Lower leg skin (tissue), 3 donors: Measurements from ENCODE around the gene C22orf39.

Experiments used
- POLR2A ChIP-seq, 2 donors: fragments of 450-650 bp; IDR thresholded peaks; one replicate each; pipeline ENCODE4 v1.6.1; 2016 to 2017; ENCODE audit warnings: antibody characterized with exemption in 2 of 2, mild to moderate bottlenecking in 1 of 2, moderate library complexity in 1 of 2
- TF ChIP-seq, protein P1 (sequence below), 3 donors: fragments of 450-650 bp; IDR thresholded peaks; one replicate each; pipeline ENCODE4 v1.5.1; 2016; ENCODE audit warnings: antibody characterized with exemption in 3 of 3, mild to moderate bottlenecking in 3 of 3, moderate library complexity in 2 of 3

DNA sequence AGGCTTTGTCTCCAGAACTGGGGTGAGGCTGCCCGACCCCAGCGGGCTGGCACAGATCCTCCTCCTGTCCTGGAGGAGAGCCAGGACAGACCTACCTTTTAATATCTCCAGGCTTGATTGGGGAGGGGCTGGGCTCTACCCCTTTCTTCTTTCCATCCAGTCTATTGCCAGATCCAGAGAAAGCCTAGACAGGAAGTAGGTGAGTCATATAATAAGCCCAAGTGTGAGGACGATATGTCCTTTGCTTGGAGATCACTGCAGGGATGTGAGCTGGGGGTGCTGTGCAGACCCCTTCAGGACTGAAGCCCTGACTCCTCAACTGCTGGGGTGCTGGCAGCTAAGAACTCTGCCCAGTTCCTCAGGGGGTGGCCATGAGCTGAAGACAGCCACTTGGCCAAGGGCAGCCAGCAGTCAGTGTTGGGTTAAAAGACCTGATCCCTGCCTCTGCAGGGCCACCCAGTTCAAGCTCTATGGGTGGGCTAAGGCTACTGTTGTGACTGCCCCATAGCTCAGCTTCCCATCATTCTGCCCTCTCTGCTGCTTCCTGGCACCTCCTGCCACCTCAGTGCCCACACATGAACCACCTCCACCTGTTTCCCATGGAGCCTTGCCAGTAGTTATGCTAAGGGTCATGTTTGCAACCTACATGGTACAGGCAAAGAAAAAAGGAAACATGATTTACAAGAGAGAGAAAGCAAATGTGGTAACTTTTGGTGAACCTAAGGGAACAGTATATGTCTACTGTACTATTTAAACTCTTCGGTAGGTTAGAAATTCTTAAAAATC lies 8.3 kb upstream of the C22orf39 start:
- TF ChIP-seq, protein P1, sequence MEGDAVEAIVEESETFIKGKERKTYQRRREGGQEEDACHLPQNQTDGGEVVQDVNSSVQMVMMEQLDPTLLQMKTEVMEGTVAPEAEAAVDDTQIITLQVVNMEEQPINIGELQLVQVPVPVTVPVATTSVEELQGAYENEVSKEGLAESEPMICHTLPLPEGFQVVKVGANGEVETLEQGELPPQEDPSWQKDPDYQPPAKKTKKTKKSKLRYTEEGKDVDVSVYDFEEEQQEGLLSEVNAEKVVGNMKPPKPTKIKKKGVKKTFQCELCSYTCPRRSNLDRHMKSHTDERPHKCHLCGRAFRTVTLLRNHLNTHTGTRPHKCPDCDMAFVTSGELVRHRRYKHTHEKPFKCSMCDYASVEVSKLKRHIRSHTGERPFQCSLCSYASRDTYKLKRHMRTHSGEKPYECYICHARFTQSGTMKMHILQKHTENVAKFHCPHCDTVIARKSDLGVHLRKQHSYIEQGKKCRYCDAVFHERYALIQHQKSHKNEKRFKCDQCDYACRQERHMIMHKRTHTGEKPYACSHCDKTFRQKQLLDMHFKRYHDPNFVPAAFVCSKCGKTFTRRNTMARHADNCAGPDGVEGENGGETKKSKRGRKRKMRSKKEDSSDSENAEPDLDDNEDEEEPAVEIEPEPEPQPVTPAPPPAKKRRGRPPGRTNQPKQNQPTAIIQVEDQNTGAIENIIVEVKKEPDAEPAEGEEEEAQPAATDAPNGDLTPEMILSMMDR (IDR thresholded peaks at IDR 0.05): no peak
- no peak for TF ChIP-seq POLR2A (IDR thresholded peaks at IDR 0.05)
